Activated naive CD4-positive, alpha-beta T cell treated with anti-CD3 and anti-CD28 coated beads, Interleukin-2, amount 50 U/mL, for 24 hours (primary cell): ENCODE results near the gene TMEM164.
A peak's percentile ranks its signal among the peaks of the same experiment; 100 is the strongest.

ENCODE experiments used
- H3K27ac Mint-ChIP-seq: one replicate; pipeline ENCODE4 v1.8.0; 2021; ENCODE audit warnings: mild to moderate bottlenecking, mixed read lengths
- H3K27me3 Mint-ChIP-seq: one replicate; pipeline ENCODE4 v1.8.0; 2021; ENCODE audit warnings: mixed read lengths
- H3K36me3 Mint-ChIP-seq: one replicate; pipeline ENCODE4 v1.8.0; 2021; ENCODE audit warnings: mixed read lengths
- H3K4me1 Mint-ChIP-seq: one replicate; pipeline ENCODE4 v1.8.0; 2021; ENCODE audit warnings: mixed read lengths
- H3K4me3 Mint-ChIP-seq: one replicate; pipeline ENCODE4 v1.8.0; 2021; ENCODE audit warnings: mild to moderate bottlenecking, mixed read lengths
- H3K9me3 Mint-ChIP-seq: one replicate; pipeline ENCODE4 v1.8.0; 2021; ENCODE audit warnings: mixed read lengths

Gene TMEM164

GRCh38 chrX:110045421-110045820, 42.5 kb downstream of the TMEM164 start:
- H3K27me3 Mint-ChIP-seq: no peaks in the 10 kb centered on the region
- H3K9me3 Mint-ChIP-seq: no peaks in the 10 kb centered on the region
- H3K4me1 Mint-ChIP-seq: peaks cover 23% of the 10 kb centered on the region
- no peak overlapping the region for H3K4me3 Mint-ChIP-seq
- peak overlapping the region; percentile 65 for H3K27ac Mint-ChIP-seq
- no peaks in the 10 kb centered on the region for H3K36me3 Mint-ChIP-seq

GRCh38 chrX:110046001-110046400, 43.1 kb downstream of the TMEM164 start:
- Mint-ChIP-seq H3K36me3 (no peaks in the 10 kb centered on the region), H3K4me3 (no peak overlapping the region), H3K27me3 (no peaks in the 10 kb centered on the region), H3K4me1 (peaks cover 22% of the 10 kb centered on the region), H3K9me3 (no peaks in the 10 kb centered on the region), H3K27ac (no peak overlapping the region)

GRCh38 chrX:110046971-110047370, 44.1 kb downstream of the TMEM164 start:
- Mint-ChIP-seq H3K36me3 (no peaks in the 10 kb centered on the region), H3K27me3 (no peaks in the 10 kb centered on the region), H3K4me3 (no peak overlapping the region), H3K27ac (no peak overlapping the region), H3K9me3 (no peaks in the 10 kb centered on the region), H3K4me1 (peaks cover 18% of the 10 kb centered on the region)

GRCh38 chrX:110049096-110049495, 46.2 kb downstream of the TMEM164 start:
- Mint-ChIP-seq H3K27ac (no peak overlapping the region), H3K27me3 (no peaks in the 10 kb centered on the region), H3K4me1 (no peaks in the 10 kb centered on the region), H3K4me3 (no peak overlapping the region), H3K36me3 (peaks cover 4% of the 10 kb centered on the region), H3K9me3 (no peaks in the 10 kb centered on the region)

- Mint-ChIP-seq H3K4me1 (peaks cover under 1% of the 10 kb centered on the region), H3K9me3 (no peaks in the 10 kb centered on the region), H3K36me3 (peaks cover 6% of the 10 kb centered on the region), H3K27ac (no peak overlapping the region), H3K27me3 (no peaks in the 10 kb centered on the region), H3K4me3 (no peak overlapping the region)
Observed at GRCh38 chrX:110050386-110050785, 47.5 kb downstream of the TMEM164 start.

- Mint-ChIP-seq H3K27ac (no peak overlapping the region), H3K4me3 (no peak overlapping the region), H3K4me1 (peaks cover 5% of the 10 kb centered on the region), H3K27me3 (no peaks in the 10 kb centered on the region), H3K9me3 (no peaks in the 10 kb centered on the region), H3K36me3 (peaks cover 10% of the 10 kb centered on the region)
Observed at GRCh38 chrX:110050901-110051300, 48.0 kb downstream of the TMEM164 start.

GRCh38 chrX:110051559-110051958, 48.6 kb downstream of the TMEM164 start:
- Mint-ChIP-seq H3K36me3 (peaks cover 10% of the 10 kb centered on the region), H3K27ac (no peak overlapping the region), H3K4me3 (no peak overlapping the region), H3K4me1 (peaks cover 5% of the 10 kb centered on the region), H3K27me3 (no peaks in the 10 kb centered on the region), H3K9me3 (no peaks in the 10 kb centered on the region)

DNA sequence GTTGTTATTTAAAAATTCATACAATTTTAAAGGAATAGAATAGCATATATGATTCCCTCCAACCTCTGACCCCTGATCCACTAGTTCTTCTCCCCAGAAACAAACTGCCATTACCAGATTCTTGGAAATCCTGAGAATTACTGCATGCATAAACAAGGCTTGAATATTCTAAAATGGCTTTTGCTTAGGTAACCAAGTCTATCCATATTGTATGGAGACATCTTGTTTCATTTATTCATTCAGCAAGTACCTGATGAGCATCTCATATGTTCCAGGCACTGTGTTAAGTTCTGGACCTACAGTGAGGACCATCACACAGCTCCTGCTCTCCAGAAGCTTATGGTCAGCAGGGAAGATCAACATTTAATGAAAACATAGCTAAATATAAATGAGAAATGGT, 49.4 kb downstream of the TMEM164 start:
- Mint-ChIP-seq H3K27ac (no peak overlapping the region), H3K4me1 (peaks cover 8% of the 10 kb centered on the region), H3K27me3 (no peaks in the 10 kb centered on the region), H3K4me3 (no peak overlapping the region), H3K9me3 (no peaks in the 10 kb centered on the region), H3K36me3 (peaks cover 10% of the 10 kb centered on the region)

DNA sequence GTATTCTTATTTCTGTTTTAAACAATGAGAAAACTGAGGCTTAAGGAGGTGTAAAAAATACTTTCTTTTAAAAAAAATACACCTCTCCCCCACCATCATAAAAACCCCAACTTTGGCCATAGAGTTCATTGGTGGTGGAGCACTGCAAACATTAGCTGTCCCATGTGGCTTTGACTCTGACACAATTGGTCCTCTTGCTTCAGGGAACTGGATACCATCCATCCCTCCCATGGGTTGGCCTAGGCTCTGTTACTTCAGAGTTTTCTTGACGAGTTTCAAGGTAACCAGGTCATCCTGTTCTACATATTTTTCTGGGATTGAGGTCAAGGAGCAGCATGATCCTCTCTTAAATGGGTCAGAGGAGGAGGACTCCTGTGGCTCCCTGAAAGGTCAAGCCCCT, 50.5 kb downstream of the TMEM164 start:
- peaks cover 8% of the 10 kb centered on the region for H3K4me1 Mint-ChIP-seq

DNA sequence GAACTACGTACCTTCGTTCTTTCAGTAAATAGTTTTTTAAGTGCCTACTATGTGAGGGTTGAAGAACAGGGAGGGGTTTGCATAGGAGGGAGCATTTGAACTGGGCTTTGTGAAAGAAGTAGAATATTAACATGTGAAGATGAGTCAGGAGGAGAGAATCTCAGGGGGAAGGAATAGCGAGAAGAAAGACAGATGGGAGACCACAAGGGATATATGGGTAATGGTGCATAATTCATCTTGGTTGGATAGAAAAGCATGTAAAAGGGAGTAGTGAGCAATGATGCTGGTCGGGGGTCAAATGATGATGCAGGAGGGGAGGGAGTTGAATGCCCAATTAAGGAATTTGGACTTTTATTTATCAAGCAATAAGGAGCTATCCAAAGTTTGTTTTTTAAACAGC, 52.7 kb downstream of the TMEM164 start:
- H3K9me3 Mint-ChIP-seq: no peaks in the 10 kb centered on the region
- no peak overlapping the region for H3K27ac Mint-ChIP-seq
- no peak overlapping the region for H3K4me3 Mint-ChIP-seq
- H3K36me3 Mint-ChIP-seq: peaks cover 11% of the 10 kb centered on the region
- no peaks in the 10 kb centered on the region for H3K27me3 Mint-ChIP-seq
- peaks cover 8% of the 10 kb centered on the region for H3K4me1 Mint-ChIP-seq

More for the DNA sequence above, 50.5 kb downstream of the TMEM164 start:
- no peaks in the 10 kb centered on the region for H3K27me3 Mint-ChIP-seq
- no peak overlapping the region for H3K4me3 Mint-ChIP-seq
- no peaks in the 10 kb centered on the region for H3K9me3 Mint-ChIP-seq
- no peak overlapping the region for H3K27ac Mint-ChIP-seq
- peaks cover 10% of the 10 kb centered on the region for H3K36me3 Mint-ChIP-seq

DNA sequence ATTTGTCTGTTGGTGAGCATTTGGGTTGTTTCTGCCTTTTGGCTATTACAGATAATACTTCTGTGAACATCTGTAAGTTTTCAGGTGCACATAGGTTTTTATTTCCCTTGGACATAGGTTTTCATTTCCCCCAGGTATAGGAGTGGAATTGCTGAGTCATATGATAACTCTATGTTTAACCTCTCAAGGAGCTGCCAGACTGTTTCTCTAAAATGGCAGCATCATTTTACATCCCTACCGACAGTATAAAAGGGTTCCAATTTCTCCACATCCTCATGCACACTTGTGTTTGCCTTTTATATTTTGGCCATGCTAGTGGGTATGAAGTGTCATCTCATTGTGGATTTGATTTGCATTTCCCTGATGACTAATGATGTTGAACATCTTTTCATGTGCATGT, 53.5 kb downstream of the TMEM164 start:
- H3K9me3 Mint-ChIP-seq: no peaks in the 10 kb centered on the region
- no peaks in the 10 kb centered on the region for H3K27me3 Mint-ChIP-seq
- H3K4me1 Mint-ChIP-seq: peaks cover 8% of the 10 kb centered on the region
- no peak overlapping the region for H3K27ac Mint-ChIP-seq
- no peak overlapping the region for H3K4me3 Mint-ChIP-seq
- H3K36me3 Mint-ChIP-seq: peaks cover 11% of the 10 kb centered on the region

GRCh38 chrX:110059410-110059809, 56.5 kb downstream of the TMEM164 start:
- Mint-ChIP-seq H3K27me3 (no peaks in the 10 kb centered on the region), H3K36me3 (peaks cover 5% of the 10 kb centered on the region), H3K27ac (no peak overlapping the region), H3K9me3 (no peaks in the 10 kb centered on the region), H3K4me3 (no peak overlapping the region), H3K4me1 (peaks cover 12% of the 10 kb centered on the region)

GRCh38 chrX:110060317-110060716, 57.4 kb downstream of the TMEM164 start:
- no peaks in the 10 kb centered on the region for H3K9me3 Mint-ChIP-seq
- H3K27me3 Mint-ChIP-seq: no peaks in the 10 kb centered on the region
- no peak overlapping the region for H3K27ac Mint-ChIP-seq
- peaks cover 12% of the 10 kb centered on the region for H3K4me1 Mint-ChIP-seq
- H3K4me3 Mint-ChIP-seq: no peak overlapping the region
- H3K36me3 Mint-ChIP-seq: peaks cover 5% of the 10 kb centered on the region

DNA sequence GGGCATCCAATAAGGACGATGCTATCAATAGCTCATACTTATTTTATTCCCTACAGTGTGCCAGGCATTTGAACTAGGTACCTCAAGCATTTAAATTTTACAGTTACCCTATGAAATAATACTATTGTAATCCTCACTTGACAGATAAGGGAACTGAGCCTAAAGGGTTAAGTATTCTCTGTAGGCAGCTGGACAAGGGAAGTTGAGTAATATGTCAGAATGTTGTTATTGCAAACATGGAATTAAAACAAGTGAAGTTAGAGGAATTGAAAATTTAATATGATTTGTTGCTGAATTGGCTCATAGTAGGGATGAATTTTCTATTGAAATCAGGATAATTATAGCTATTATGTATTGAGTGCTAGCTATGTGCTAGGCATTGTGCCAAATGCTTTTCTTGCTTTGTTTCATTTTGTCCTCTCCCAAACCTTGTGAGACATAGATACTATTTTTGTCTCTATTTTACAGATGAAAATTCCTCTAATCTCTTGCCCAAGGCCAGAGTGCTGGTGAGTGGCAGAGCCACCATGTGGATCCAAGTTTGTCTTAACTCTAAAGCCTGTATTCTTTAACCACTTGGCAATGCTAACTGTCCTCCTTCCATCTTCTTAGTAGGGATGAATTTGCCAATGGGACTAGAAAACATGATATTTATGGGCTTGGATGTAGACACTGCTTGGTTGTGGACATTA, 58.1 kb downstream of the TMEM164 start:
- Mint-ChIP-seq H3K4me3 (no peak overlapping the region), H3K27ac (no peak overlapping the region), H3K27me3 (no peaks in the 10 kb centered on the region), H3K9me3 (no peaks in the 10 kb centered on the region), H3K4me1 (peaks cover 8% of the 10 kb centered on the region), H3K36me3 (peaks cover 1% of the 10 kb centered on the region)

DNA sequence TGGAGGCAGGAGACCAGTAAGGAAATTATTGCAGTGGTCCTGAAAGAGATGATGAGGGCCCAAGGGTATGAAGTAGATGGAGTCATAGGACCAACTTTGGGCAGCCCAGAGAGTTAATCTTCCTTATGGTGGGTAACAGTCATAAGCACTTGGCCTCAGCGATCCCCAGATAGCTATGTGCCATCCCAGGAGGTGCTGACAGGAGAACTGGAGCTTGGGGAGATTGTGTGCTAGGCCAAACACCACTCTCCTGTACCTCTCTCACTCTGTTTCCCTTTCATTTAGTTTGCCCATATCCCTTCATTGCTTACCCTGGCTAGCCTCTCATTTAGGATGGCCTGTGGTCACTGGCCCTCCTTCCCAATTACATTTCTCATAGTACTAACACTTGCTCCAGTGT, 60.0 kb downstream of the TMEM164 start:
- Mint-ChIP-seq H3K36me3 (peaks cover 3% of the 10 kb centered on the region), H3K27me3 (no peaks in the 10 kb centered on the region), H3K4me3 (no peak overlapping the region), H3K27ac (no peak overlapping the region), H3K4me1 (peaks cover 4% of the 10 kb centered on the region), H3K9me3 (no peaks in the 10 kb centered on the region)

- Mint-ChIP-seq H3K9me3 (no peaks in the 10 kb centered on the region), H3K4me1 (peaks cover 4% of the 10 kb centered on the region), H3K4me3 (no peak overlapping the region), H3K27ac (no peak overlapping the region), H3K36me3 (peaks cover 3% of the 10 kb centered on the region), H3K27me3 (no peaks in the 10 kb centered on the region)
Observed at GRCh38 chrX:110066488-110067225, 63.7 kb downstream of the TMEM164 start.
